ENCODE measurements around the gene KAT2A.
"Not testable (repeated sequence)": the region's sequence is repeated elsewhere in the genome, so short reads cannot be mapped to it uniquely, and the experiment has no call there.

KAT2A gene

DNA sequence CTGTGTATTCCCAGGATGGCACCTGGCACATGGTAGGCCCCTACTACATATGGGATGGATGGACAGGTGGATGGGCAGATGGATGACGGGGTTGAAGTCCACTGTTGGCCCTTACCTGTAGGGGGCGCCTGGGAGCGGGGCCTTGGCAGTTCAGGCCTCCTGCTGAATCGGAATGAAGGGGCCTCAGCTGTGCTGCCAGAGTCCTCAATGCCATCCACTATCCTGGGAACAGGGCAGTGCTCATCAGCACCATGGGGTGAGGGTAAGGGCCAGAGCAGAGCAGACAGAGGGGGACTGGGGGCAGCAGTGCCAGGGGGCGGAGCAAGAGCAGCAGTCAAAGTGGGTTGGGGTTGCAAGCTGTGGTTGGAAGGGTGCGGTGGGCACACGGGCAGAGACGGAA lies 41.9 kb upstream of the KAT2A start:
- no peak for DNase-seq (ENCODE audit: low spot score)
- POLR2A ChIA-PET (ENCODE audit: low non-redundant PET): no interaction called here
- CTCF ChIA-PET: no interaction called here

GRCh38 chr17:42160531-42160910 lies 39.4 kb upstream of the KAT2A start:
- ChIA-PET POLR2A (ENCODE audit: low non-redundant PET) (no interaction called here), CTCF (interaction anchor here (0.6 kb wide), 2 partner anchors 41 to 373 kb away, joined by 3 to 4 read pairs; no protein-coding TSS in a partner anchor)
- no peak for TF ChIP-seq CTCF (conservative IDR thresholded peaks at IDR 0.05; ENCODE audit: low read depth)
- no peak overlapping the region for H3K27ac ChIP-seq
- DNase-seq (ENCODE audit: low spot score): no peak

More for the DNA sequence above, 41.9 kb upstream of the KAT2A start:
- no peak overlapping the region for H3K27ac ChIP-seq
- no peak; the same call in 1 of the 2 replicates for TF ChIP-seq CTCF (conservative IDR thresholded peaks at IDR 0.05; ENCODE audit: low read depth)

DNA sequence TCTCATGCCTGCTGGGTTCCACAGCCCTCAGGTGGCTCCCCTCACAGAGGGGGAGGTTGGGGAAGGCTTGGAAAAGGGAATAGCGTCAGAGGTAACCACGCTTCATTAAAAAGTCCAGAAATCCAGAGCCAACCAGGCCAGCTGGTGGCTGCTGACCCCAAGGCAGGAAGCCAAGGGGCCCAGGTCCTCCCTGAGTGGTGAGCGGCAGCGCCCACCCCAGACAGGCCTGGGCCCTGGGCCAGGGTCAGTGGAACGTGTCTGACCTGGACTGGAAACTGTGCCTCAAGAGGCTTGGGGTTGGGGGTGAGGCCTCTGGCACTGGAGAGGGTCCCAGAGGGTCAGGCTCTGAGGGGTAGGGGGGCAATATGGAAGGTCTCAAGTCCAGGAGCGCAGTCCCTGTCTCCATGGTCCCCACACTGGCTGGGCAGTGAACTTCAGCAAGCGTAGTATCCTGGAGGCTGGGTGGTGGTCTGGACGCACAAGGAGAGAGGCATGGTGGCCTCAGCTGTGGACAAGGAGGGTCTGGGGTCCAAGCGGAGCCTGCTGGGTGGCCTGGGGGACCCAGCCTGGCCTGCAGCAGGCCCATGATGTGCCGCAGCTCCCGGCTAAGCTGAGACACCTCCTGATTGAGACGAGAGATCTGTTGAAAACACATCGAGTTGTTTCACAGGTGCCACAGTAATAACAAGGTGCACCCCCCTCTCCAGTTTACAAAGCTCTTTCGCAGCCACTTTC lies 38.8 kb upstream of the KAT2A start:
- TF ChIP-seq CTCF (conservative IDR thresholded peaks at IDR 0.05; ENCODE audit: low read depth): no peak
- POLR2A ChIA-PET (ENCODE audit: low non-redundant PET): interaction anchor here (0.6 kb wide), 1 partner anchor 154 kb away, joined by 3 read pairs; no protein-coding TSS in a partner anchor
- H3K27ac ChIP-seq: no peak overlapping the region
- CTCF ChIA-PET: interaction anchor here (0.6 kb wide), 1 partner anchor 41 kb away, joined by 3 read pairs; no protein-coding TSS in a partner anchor
- no peak for DNase-seq (ENCODE audit: low spot score)

DNA sequence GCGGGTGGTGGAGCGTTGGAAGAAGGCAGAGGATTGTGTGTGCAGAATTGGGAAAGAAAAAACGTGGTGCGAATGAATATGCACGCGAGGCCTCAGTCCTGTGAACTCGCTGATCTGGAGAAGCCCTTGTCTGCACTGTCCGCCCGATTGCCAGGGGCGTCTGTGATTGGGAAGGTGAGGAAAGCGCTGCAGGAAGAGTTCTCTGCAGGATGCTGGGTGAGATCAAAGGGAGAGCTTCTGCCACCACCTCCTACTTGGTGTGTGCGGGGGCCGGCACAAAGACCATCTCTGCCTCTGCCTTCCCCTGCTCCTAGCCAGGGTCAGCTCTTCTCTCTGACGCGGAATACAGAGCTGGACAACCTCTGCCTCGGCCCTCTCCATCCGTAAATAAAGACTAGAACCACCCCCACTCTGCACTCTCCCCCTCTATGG lies 34.5 kb upstream of the KAT2A start:
- ChIA-PET POLR2A (ENCODE audit: low non-redundant PET) (no interaction called here), CTCF (no interaction called here)
- peak overlapping the region; percentile 68 for H3K27ac ChIP-seq
- DNase-seq (ENCODE audit: low spot score): no peak
- no peak for TF ChIP-seq CTCF (conservative IDR thresholded peaks at IDR 0.05; ENCODE audit: low read depth)

GRCh38 chr17:42153919-42154742 lies 33.0 kb upstream of the KAT2A start:
- peak overlapping the region; percentile 68 for H3K27ac ChIP-seq
- no peak for DNase-seq (ENCODE audit: low spot score)
- CTCF ChIA-PET: no interaction called here
- POLR2A ChIA-PET (ENCODE audit: low non-redundant PET): no interaction called here
- no peak for TF ChIP-seq CTCF (conservative IDR thresholded peaks at IDR 0.05; ENCODE audit: low read depth)

- ChIA-PET CTCF (no interaction called here), POLR2A (ENCODE audit: low non-redundant PET) (no interaction called here)
- no peak for DNase-seq (ENCODE audit: low spot score)
- H3K27ac ChIP-seq: no peak overlapping the region
- no peak for TF ChIP-seq CTCF (conservative IDR thresholded peaks at IDR 0.05; ENCODE audit: low read depth)
Observed at GRCh38 chr17:42146911-42147607, 25.9 kb upstream of the KAT2A start.

DNA sequence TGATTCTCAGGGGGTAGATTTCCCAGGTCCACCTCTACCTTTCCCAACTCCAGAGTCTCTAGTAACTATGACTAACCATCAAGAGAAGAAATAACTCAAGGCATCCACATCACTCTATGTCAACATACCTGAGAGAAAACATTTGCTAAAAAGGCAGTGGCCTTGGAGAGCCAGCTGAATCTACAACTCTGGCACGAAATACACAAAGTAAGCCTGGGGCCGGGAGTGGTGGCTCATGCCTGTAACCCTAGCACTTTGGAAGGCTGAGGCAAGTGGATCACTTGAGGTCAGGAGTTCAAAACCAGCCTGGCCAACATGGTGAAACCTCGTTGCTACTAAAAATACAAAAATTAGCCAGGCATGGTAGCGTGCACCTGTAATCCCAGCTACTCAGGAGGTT lies 22.0 kb upstream of the KAT2A start:
- CTCF ChIA-PET: interaction anchor here (1.0 kb wide), 1 partner anchor 11 kb away, joined by 4 read pairs; no protein-coding TSS in a partner anchor
- DNase-seq (ENCODE audit: low spot score); H3K27ac ChIP-seq; POLR2A ChIA-PET (ENCODE audit: low non-redundant PET): not testable (repeated sequence)

All from RWPE1 (cell line).